ENCODE measurements around the gene FSTL4.

- TF ChIP-seq POLR2A (IDR thresholded peaks at IDR 0.05) (no peak), CTCF (IDR thresholded peaks at IDR 0.05) (no peak), EP300 (IDR thresholded peaks at IDR 0.05) (no peak), POLR2AphosphoS5 (IDR thresholded peaks at IDR 0.05) (no peak)
These were observed 142.5 kb downstream of the FSTL4 start for GRCh38 chr5:133469846-133470245.
